Right ventricle myocardium inferior (tissue), 1 donor: ENCODE measurements around the gene WDFY2. TPM values are rescaled to one million over a fixed set of nuclear protein-coding genes. Genes with fewer than 3 reads are reported as not detected.
A peak's percentile ranks its signal among the peaks of the same experiment; 100 is the strongest.

ENCODE experiments used
- ATAC-seq: fragments of 200-7000 bp; cut with Tn5 transposase; one replicate; pipeline ENCODE4 v1.9.1; 2020; ENCODE audit warnings: mild to moderate bottlenecking, moderate library complexity
- DNase-seq: peaks from one replicate; pipeline ENCODE4 v3.0.0; 2021; ENCODE audit errors: missing footprints
- intact Hi-C: fragments of 100-400 bp; cut with DNase I; formaldehyde crosslinking; loops from one replicate; pipeline ENCODE4 v1.11.0; 2022
- microRNA-seq: library from miRNA; unstranded; fragments of <30 nt; microRNA quantifications from one replicate; pipeline ENCODE4 v1.2.0, GENCODE V29; 2020
- total RNA-seq: library from RNA; stranded (reverse); fragmentation: NEBNext Ultra II Directional; extraction: Animal tissue kit (Norgen Biotek cat#: 25700); gene quantifications from one replicate; pipeline ENCODE4 v1.2.1, GENCODE V29; 2021
- donor health status: DM: no; HTN: yes; CAD: no; lungs with severe emphysema.

Gene WDFY2
- total RNA-seq, 1 donor from 2014 or later: 4.7 TPM

- no peak for DNase-seq
- ATAC-seq: peak; percentile 61
- intact Hi-C loops: loop anchor here (1.0 to 10.0 kb wide), 3 partner anchors 17 to 312 kb away; partner anchors contain the start of gene NEK5
These were observed 230.8 kb downstream of the WDFY2 start for GRCh38 chr13:51814825-51815650.

GRCh38 chr13:51815848-51816247 is 231.6 kb downstream of the WDFY2 start:
- DNase-seq (no peak), ATAC-seq (no peak)
- intact Hi-C loops: loop anchor here (1.0 to 10.0 kb wide), 3 partner anchors 16 to 311 kb away; partner anchors contain the start of gene NEK5

DNA sequence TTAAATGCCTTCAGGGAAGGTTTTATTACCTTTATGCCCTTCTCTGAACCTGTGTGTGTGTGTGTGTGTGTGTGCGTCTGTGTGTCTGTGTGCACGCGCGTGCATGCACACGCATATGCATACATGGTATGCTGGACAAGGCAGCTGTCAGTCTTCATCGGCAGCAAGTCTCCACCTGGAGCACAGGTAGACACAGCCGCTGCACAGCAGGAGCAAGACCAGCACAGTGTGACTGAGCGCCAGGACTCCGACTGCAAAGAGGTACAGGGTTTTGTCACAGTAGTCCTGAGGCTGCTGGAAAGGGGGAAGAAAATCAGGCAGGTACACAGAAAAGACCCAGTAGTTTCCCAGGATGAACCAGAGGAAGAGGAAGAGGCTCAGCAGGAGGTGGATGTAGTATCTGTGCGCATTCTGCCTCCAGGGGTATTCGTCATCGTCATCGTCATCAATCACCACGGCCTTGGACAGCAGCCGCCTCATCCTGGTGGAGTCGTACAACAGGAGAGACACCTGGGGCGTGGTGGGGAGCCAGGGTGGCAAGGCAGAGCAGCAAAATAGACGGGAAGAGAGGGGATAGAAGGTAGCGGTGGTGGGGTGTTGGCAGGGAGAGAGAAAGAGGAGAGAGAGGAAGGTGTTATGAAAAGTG is 232.5 kb downstream of the WDFY2 start:
- DNase-seq (no peak), ATAC-seq (no peak)
- intact Hi-C loops: loop anchor here (5.0 to 10.0 kb wide), 2 partner anchors 178 to 311 kb away; partner anchors contain the start of gene NEK5

Small RNAs within 50 kb of the gene (microRNA-seq; reads per million reads assigned to microRNA genes)
- gene MIR4703: not detected

Other genes with a start within 250 kb of the WDFY2 start
- not detected for gene SERPINE3, start 244.8 kb upstream of the WDFY2 start, total RNA-seq
- 22.7 TPM for gene INTS6, start 131.4 kb upstream of the WDFY2 start, total RNA-seq
- gene DHRS12, start 219.7 kb downstream of the WDFY2 start, total RNA-seq: 10.2 TPM